Panc1 (cell line): ENCODE data around the gene MRPL2.

ENCODE experiments used
- POLR2AphosphoS5 ChIP-seq: IDR thresholded peaks from 2 replicates; pipeline ENCODE4 v1.6.1; 2012; ENCODE audit warnings: mild to moderate bottlenecking, low read depth, low read length, moderate library complexity
- SIN3A ChIP-seq: IDR thresholded peaks from 2 replicates; pipeline ENCODE4 v1.6.1; 2012; ENCODE audit warnings: low read depth, mild to moderate bottlenecking, low read length, moderate library complexity, borderline replicate concordance; ENCODE audit not compliant: insufficient read depth
- TCF7L2 ChIP-seq: IDR thresholded peaks from 2 replicates; pipeline ENCODE4 v1.6.1; 2011; ENCODE audit warnings: mild to moderate bottlenecking, low read depth, low read length, inconsistent platforms
- TF ChIP-seq, protein P1 (sequence below): fragments of 450-650 bp; IDR thresholded peaks from 2 replicates; pipeline ENCODE4 v1.5.1; 2017; ENCODE audit warnings: mild to moderate bottlenecking
- TF ChIP-seq, protein P2 (sequence below), 2 experiments: IDR thresholded peaks; 2 replicates each; pipeline ENCODE4 v1.6.1; 2011 to 2012; ENCODE audit warnings: low read depth in 2 of 2, control low read depth in 1 of 2, low read length in 1 of 2, mild to moderate bottlenecking in 1 of 2, moderate library complexity in 1 of 2; ENCODE audit not compliant: insufficient read depth in 1 of 2

DNA sequence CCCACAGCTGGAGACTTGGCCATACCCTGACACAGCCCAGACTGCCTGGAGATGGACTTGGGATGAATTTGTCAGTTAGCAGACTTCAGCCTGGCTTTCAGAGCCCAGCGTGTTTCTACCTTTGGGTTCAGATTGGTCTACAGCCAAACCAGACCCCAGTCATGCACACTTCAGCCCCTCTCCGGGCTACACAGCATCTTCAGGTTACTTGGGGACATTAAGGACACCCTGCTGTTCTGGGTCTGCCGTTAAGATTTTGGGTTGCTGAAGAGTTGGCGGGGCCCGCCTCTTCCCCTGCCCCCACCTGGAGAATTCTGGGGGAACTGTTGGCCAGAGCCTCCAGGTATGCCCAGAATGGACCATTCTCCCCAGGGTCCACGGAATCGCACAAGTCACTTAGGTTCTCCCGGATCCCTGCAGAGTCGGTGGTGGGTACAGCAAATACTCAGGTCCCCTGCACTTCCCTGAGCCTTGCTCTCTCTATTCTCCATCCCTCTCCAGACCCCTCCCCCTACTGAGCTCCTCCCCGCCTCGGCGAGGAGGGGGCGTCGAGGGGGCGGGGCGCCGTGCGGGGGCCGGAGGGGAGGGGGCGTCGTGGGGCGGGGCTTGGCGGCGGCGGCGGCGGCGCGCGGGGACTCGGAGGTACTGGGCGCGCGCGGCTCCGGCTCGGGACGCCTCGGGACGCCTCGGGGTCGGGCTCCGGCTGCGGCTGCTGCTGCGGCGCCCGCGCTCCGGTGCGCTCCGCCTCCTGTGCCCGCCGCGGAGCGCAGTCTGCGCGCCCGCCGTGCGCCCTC, 16.6 kb upstream of the MRPL2 start, which contains the start of gene PTK7:
- TF ChIP-seq, protein P1, sequence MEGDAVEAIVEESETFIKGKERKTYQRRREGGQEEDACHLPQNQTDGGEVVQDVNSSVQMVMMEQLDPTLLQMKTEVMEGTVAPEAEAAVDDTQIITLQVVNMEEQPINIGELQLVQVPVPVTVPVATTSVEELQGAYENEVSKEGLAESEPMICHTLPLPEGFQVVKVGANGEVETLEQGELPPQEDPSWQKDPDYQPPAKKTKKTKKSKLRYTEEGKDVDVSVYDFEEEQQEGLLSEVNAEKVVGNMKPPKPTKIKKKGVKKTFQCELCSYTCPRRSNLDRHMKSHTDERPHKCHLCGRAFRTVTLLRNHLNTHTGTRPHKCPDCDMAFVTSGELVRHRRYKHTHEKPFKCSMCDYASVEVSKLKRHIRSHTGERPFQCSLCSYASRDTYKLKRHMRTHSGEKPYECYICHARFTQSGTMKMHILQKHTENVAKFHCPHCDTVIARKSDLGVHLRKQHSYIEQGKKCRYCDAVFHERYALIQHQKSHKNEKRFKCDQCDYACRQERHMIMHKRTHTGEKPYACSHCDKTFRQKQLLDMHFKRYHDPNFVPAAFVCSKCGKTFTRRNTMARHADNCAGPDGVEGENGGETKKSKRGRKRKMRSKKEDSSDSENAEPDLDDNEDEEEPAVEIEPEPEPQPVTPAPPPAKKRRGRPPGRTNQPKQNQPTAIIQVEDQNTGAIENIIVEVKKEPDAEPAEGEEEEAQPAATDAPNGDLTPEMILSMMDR: no peak
- TF ChIP-seq POLR2AphosphoS5: no peak
- no peak; the same call in 1 of the 2 replicates for TF ChIP-seq SIN3A
- no peak for TF ChIP-seq TCF7L2
- TF ChIP-seq, protein P2, sequence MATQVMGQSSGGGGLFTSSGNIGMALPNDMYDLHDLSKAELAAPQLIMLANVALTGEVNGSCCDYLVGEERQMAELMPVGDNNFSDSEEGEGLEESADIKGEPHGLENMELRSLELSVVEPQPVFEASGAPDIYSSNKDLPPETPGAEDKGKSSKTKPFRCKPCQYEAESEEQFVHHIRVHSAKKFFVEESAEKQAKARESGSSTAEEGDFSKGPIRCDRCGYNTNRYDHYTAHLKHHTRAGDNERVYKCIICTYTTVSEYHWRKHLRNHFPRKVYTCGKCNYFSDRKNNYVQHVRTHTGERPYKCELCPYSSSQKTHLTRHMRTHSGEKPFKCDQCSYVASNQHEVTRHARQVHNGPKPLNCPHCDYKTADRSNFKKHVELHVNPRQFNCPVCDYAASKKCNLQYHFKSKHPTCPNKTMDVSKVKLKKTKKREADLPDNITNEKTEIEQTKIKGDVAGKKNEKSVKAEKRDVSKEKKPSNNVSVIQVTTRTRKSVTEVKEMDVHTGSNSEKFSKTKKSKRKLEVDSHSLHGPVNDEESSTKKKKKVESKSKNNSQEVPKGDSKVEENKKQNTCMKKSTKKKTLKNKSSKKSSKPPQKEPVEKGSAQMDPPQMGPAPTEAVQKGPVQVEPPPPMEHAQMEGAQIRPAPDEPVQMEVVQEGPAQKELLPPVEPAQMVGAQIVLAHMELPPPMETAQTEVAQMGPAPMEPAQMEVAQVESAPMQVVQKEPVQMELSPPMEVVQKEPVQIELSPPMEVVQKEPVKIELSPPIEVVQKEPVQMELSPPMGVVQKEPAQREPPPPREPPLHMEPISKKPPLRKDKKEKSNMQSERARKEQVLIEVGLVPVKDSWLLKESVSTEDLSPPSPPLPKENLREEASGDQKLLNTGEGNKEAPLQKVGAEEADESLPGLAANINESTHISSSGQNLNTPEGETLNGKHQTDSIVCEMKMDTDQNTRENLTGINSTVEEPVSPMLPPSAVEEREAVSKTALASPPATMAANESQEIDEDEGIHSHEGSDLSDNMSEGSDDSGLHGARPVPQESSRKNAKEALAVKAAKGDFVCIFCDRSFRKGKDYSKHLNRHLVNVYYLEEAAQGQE (IDR thresholded peaks at IDR 0.05; ENCODE audit: insufficient read depth in 1 of 2, low read depth in 2 of 2, low read length in 1 of 2): no peak
